Panc1 (cell line): ENCODE measurements around the gene PSMA2.

ENCODE experiments used
- TF ChIP-seq, protein P1 (sequence below): fragments of 450-650 bp; IDR thresholded peaks from 2 replicates; pipeline ENCODE4 v1.5.1; 2017; ENCODE audit warnings: mild to moderate bottlenecking
- TF ChIP-seq, protein P2 (sequence below), 2 experiments: IDR thresholded peaks; 2 replicates each; pipeline ENCODE4 v1.6.1; 2011 to 2012; ENCODE audit warnings: low read depth in 2 of 2, control low read depth in 1 of 2, low read length in 1 of 2, mild to moderate bottlenecking in 1 of 2, moderate library complexity in 1 of 2; ENCODE audit not compliant: insufficient read depth in 1 of 2

DNA sequence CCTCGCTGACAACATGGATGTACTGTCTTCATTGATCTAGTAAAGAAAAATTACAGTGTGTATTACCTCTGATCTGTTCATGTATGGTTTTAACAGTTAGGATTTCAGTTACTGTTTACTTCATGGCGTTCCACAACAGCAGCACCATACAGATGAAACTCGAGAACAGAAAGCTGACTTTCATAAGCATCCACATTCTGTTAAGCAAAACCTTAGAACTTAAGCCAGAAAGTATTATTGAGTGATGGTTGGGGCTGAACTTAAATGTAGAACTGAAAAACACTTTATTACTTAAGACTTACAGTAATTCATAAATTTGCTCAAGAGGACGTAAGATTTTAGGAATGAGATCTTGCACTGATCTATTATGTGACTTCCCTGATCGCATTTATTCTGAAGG lies 3.9 kb upstream of the PSMA2 start:
- TF ChIP-seq, protein P1, sequence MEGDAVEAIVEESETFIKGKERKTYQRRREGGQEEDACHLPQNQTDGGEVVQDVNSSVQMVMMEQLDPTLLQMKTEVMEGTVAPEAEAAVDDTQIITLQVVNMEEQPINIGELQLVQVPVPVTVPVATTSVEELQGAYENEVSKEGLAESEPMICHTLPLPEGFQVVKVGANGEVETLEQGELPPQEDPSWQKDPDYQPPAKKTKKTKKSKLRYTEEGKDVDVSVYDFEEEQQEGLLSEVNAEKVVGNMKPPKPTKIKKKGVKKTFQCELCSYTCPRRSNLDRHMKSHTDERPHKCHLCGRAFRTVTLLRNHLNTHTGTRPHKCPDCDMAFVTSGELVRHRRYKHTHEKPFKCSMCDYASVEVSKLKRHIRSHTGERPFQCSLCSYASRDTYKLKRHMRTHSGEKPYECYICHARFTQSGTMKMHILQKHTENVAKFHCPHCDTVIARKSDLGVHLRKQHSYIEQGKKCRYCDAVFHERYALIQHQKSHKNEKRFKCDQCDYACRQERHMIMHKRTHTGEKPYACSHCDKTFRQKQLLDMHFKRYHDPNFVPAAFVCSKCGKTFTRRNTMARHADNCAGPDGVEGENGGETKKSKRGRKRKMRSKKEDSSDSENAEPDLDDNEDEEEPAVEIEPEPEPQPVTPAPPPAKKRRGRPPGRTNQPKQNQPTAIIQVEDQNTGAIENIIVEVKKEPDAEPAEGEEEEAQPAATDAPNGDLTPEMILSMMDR = no peak
- TF ChIP-seq, protein P2, sequence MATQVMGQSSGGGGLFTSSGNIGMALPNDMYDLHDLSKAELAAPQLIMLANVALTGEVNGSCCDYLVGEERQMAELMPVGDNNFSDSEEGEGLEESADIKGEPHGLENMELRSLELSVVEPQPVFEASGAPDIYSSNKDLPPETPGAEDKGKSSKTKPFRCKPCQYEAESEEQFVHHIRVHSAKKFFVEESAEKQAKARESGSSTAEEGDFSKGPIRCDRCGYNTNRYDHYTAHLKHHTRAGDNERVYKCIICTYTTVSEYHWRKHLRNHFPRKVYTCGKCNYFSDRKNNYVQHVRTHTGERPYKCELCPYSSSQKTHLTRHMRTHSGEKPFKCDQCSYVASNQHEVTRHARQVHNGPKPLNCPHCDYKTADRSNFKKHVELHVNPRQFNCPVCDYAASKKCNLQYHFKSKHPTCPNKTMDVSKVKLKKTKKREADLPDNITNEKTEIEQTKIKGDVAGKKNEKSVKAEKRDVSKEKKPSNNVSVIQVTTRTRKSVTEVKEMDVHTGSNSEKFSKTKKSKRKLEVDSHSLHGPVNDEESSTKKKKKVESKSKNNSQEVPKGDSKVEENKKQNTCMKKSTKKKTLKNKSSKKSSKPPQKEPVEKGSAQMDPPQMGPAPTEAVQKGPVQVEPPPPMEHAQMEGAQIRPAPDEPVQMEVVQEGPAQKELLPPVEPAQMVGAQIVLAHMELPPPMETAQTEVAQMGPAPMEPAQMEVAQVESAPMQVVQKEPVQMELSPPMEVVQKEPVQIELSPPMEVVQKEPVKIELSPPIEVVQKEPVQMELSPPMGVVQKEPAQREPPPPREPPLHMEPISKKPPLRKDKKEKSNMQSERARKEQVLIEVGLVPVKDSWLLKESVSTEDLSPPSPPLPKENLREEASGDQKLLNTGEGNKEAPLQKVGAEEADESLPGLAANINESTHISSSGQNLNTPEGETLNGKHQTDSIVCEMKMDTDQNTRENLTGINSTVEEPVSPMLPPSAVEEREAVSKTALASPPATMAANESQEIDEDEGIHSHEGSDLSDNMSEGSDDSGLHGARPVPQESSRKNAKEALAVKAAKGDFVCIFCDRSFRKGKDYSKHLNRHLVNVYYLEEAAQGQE (IDR thresholded peaks at IDR 0.05; ENCODE audit: insufficient read depth in 1 of 2, low read depth in 2 of 2, low read length in 1 of 2) = no peak
